ENCODE data around the gene CCDC187.

CCDC187 gene

DNA sequence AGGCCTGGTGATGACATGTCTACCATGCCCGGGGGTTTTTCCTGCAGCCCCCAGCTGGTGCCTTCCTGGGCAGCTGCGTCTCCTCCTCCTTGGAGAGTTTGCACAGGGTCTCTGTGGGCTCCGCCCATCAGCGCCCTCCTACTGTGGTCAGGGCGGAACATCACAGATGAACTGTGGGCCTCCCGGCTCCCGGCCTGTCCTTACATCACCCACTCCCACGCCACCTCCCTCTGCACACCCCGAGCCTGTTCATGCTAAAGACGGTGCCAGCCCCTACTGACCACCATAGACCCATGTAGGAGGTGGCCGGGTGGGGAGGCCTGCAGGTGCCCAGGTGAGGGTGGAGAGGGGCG is 36.0 kb upstream of the CCDC187 start:
- in situ Hi-C loops (cut with HindIII; ENCODE audit: low sequenced_read_pairs): no loop called here

DNA sequence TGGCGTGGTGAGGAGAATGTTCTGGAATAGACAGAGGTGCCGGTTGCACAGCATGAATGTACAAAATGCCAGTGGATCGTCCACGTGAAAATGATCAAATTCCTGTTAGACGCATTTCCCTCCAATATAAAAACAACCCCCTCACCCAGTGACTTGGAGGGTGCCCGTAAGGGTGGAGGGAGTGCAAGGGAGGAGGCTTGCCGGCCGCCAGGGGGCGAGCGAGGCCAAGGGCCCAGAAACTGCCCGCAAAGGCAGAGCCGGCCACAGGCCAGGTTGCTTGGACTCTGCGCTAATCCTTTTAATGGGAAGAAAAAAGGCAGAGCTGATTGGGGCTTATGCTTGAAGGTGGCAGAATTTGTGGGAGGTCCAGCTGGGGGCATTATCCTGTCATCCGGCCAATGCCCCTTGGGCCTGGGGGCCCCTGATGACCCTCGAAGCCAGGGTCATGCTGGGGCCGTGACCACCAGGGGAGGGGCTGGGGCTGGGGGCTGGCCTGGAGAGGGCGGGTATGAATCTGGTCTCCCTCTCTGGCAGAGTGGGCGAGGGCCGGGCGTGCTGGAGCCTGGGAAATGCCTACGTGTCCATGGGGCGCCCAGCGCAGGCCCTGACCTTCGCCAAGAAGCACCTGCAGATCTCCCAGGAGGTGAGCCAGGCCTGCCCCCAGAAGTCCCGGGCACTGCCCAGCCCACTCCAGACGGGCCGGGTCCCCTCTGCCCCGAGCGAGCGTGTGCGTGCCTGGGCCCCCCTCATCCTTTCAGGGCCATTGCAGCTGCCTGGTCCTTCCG is 35.5 kb upstream of the CCDC187 start:
- in situ Hi-C loops (cut with HindIII; ENCODE audit: low sequenced_read_pairs): no loop called here

DNA sequence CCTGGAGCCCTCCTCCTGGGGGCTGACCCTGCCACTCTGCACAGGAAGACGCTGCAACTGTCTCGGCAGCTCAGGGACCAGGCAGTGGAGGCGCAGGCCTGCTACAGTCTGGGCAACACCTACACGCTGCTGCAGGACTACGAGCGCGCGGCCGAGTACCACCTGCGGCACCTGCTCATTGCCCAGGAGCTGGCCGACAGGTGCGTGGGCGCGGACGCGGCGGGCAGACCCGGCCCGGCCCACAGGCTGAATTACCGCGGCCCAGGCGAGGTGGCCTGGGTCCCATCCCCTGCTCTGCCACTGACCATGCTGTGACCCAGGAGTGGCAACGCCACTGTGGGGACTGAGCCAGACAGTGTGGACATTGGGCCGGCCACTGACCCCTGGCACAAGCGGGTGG is 34.6 kb upstream of the CCDC187 start:
- in situ Hi-C loops (cut with HindIII; ENCODE audit: low sequenced_read_pairs): no loop called here

DNA sequence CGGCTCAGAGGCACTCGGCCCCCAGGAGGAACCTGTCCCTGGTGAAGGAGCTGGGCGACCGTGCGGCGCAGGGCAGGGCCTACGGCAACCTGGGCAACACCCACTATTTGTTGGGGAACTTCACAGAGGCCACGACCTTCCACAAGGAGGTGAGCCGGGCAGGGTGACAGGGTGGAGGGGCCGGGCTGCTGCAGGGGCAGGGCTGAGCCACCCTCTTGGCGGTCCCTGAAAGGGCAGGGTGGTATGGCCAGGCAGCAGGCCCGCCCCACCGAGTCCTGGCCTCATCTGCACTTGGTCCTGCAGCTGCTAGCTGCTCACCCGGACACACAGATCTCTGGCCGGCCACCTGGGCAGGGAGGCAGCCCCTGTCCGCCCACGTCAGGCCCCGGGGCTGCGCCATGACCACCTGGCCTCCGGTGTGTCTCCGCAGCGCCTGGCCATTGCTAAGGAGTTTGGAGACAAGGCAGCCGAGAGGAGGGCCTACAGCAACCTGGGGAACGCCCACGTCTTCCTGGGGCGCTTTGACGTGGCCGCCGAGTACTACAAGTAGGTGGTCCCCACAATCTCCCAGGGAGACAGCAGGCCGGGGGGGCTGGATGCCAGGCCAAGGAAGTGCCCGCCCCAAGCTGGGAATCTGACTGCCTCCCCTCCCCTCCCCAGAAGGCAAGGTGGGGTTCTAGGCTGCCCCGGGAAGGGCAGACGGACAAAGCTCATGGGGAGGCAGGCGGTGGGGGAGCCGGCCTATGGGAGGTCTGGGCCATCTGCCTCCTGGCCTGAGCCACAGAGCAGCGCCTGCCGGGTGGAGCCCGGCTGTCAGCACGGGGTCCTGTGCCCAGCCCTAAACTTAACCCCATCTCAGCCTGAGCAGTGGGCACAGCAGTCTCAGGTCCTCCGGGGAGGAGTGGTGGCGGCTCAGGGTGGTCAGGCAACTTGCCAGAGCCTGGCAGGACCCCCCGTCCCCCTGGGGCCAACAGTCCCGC is 33.8 kb upstream of the CCDC187 start:
- in situ Hi-C loops (cut with HindIII; ENCODE audit: low sequenced_read_pairs): no loop called here

DNA sequence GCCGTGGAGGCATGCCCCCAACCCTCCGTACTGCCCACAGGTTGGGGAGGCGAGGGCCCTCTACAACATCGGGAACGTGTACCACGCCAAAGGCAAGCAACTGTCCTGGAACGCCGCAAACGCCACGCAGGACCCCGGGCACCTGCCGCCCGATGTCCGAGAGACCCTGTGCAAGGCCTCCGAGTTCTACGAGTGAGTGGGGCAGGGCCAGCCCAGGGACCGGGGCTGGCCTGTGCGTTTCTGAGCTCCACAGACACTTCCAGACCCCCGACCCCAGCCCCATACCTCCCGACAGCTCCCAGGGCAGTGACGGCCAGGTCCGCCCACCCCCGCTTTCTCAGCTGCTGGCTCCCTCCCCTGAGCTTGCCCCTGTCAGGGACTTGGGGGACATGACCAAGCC is 33.0 kb upstream of the CCDC187 start:
- in situ Hi-C loops (cut with HindIII; ENCODE audit: low sequenced_read_pairs): no loop called here

DNA sequence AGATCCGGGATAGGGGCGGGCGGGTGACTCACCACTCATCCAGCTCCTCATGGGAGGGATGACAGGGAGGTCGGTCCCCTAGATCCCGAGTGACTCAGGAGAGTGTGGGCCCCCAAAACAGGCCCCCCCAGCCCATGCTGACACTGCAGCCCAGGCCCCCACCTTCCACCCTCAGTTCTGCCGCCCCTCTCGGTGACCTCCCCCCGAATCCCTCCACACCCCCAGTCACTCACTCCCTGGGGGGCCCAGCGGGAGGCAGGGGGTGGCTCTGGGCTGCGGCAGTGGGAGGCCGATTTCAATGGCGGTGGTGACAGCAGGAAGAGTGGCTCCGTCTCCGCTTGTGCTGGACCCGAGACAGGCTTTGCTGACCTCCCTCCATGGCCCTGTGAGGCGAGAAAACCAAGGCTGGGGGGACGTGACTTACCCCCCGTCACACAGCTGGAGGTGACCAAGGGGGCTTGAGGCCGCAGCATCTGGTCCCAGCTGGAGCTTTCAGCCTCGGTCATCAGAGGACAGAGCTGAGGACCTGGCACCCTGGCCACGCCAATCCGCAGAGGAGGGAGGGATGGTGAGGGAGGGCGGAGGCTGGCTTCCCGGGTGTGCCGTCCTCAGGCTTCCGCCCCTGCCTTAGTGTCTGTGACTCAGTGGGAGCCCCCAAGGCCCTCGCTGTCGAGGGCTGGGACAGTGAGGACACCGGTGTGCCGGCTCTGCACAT is 32.4 kb upstream of the CCDC187 start:
- in situ Hi-C loops (cut with HindIII; ENCODE audit: low sequenced_read_pairs): no loop called here

DNA sequence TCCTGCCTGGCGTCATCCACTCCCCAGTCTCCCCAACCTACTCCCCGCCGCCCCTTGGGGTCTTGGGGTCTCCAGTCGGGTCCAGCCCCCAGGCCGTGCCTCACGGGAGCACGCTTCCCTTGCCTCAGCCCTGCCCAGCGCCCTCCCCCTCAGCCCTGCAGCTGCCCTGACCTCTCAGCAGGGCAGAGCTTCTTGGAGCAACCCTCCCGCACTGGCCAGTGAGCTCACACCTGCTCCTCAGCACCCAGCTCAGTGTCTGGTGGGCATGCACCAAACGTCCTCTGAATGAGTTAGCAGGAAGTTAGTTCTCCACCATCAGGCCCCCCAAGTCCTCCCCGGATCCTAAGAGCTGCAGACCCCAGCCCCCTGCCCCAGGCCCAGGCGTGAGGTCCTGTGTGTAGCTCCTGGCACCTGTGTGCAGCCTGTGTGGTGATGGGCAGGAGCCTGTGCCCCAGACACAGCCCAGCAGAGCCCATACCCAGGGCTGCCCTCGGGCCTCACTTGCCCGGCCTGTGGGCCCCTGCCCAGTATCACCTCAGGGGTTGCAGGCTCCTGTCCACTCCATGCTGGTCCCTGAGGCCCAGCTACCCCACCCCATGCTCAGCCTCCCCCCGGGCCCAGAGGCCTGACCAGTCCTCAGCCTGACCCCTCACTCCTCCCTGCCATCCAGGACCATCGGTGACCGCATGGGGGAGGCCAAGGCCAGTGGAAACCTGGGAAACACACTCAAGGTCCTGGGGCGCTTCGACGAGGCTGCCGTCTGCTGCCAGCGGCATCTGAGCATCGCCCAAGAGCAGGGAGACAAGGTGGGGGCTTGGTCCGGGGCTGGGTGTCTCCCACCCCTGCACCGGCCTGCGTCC is 31.6 kb upstream of the CCDC187 start:
- in situ Hi-C loops (cut with HindIII; ENCODE audit: low sequenced_read_pairs): no loop called here

DNA sequence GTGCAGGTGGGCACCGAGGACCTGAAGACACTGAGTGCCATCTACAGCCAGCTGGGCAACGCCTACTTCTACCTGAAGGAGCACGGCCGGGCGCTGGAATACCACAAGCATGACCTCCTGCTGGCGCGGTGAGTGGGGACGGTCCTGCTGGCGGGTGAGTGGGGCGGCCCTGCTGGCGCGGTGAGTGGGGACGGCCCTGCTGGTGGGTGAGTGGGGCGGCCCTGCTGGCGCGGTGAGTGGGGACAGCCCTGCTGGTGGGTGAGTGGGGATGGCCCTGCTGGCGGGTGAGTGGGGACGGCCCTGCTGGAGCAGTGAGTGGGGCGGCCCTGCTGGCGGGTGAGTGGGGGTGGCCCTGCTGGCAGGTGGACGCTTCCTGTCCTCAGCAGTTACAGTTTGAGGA is 30.6 kb upstream of the CCDC187 start:
- in situ Hi-C loops (cut with HindIII; ENCODE audit: low sequenced_read_pairs): no loop called here

DNA sequence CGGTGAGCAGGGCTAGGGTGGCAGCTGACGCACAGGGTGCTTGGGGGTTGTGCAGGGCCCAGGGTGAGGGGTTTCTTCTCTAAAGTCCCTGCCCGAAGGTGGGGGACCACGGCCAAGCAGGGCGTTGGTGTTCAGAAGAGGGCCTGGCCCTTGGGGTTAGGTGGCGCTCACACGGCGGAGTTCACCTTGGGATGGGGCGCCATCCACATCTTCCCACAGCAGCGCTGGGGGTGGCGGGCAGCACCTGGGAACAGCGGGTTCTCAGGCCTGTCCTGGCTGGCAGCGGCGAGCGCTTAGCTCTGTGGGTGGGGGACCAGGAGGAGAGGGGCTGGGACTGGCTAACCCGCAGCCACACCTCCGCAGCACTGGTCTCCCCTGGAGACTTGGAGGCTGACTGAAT is 29.6 kb upstream of the CCDC187 start:
- in situ Hi-C loops (cut with HindIII; ENCODE audit: low sequenced_read_pairs): no loop called here

DNA sequence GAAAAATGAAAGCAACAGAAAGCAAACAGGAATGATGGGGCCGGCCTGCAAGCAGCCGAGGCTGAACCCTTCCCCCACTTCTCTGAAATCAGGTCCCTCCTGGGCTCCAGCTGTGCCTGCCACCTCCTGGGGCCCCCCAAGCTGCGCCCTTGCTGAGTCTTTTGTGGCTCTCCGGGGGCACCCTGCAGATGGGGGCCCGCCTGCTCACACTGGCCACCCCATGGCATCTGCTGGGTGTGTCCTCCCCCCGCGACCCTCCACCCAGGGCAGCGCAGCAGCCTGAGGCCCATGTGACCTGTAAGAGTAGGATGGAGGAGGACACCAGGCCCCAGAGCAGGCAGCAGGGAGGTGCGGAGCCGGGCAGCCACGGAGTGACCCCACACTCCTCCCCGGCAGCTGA is 29.2 kb upstream of the CCDC187 start:
- in situ Hi-C loops (cut with HindIII; ENCODE audit: low sequenced_read_pairs): no loop called here

DNA sequence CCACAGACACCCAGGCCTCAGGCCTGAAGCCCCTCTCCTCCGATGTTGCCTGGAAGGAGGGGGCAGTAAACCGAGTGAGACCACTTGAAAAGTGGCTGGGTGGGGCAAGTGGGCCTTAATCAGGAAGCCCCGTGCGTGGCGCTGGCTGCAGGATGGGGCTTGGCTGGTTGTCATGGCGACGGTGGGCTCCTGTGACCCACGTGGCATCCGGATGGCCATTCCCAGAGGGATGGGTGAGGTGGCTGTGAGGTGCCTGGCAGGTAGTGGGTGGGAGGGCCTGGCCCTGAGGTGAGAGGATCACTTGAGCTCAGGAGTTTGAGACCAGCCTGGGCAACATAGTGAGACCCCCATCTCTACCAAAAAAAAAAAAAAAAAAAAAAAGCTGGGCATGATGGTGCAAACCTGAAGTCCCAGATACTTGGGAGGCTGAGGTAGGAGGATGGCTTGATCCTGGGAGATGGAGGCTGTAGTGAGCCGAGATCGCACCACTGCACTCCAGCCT is 28.6 kb upstream of the CCDC187 start:
- in situ Hi-C loops (cut with HindIII; ENCODE audit: low sequenced_read_pairs): no loop called here

DNA sequence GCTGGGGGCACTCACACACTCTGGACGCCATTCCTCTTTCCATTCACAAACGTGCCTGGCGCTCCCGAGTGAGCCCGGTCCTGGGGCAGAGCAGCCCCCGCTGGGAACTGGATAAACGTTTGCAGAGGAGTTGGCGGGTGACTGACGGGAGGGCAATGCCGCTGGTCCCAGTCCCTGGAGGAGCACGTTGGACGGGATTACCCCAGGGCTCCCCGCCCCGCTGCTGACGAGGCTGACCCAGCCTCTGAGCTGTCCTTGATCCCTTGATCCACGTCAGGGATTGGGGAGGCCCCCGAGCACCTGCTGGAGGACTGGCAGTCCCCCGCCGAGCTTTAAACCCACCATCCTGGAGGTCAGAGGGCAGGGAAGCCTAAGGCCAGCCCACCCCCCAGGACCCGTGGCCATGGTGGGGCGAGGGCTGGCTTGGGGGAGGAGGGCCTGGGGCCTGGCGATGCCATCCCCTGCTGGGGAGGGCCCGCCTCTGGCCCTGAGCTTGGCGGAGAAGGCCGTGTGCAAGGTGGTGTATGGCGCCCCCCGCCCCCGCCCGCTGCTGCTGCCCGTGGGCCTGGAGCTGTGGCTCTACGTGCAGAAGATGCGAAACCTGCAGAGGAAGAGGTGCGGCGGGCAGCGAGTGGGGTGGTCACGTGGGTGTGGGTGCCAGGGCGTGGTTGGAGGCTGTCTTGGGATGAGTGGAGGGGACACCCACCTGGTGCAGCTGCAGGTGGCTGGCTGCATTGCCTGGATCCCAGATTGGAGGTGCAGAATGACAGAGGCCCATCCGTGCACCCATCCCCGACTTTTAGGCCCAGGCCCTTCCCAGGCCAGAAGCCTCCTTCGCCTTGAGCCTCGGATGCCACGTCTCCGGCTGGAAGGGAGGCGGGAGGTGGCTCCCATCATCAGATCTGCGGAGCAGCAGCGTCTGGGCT is 27.9 kb upstream of the CCDC187 start:
- in situ Hi-C loops (cut with HindIII; ENCODE audit: low sequenced_read_pairs): no loop called here

DNA sequence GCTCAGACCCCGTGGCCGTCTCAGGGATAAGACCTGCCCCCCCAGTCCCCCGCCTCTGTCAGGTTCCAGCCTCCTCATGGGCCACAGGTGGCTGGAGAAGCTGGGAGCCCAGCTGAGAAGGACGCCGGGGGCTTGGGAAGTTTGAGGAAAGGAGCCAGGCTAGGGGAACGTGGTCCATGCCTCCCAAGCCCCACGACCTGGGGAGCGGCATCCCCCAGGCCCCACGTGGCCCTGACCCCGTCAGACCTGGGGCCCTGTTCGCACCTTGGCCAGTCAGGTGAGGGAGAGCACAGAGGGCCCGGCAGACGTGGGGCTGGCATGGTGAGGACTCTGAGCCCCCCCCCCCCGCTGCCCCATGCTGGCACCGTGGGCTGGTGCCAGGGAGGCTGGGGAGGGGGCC is 27.1 kb upstream of the CCDC187 start:
- in situ Hi-C loops (cut with HindIII; ENCODE audit: low sequenced_read_pairs): no loop called here

DNA sequence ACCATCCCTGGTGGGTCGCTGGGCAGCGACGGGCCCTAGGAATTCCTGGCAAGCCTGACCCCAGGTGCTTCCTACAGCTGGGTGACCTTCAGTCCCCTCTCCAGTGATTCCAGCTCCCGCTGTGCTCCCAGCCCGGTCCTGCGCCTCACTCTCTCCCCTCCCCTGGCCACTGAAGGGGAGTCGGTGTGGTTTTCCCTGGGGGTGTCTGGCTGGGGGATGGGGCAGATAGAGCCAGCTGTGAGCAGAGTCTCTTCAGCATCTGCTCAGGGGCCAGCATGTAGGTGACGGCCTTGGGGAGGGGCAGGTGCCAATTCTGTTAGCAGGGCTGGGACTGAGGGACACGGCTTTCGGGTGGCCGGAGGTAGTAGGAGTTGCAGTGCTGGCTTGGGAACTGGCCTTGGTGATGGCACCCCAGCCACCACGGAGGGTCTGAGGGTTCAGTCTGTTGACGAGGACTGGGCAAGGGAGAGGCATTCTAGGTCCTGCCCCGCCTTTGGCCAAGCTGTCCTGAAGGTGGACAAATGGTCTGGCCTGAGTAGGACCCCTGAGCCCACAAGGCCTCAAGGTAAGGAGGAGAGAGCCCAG is 26.6 kb upstream of the CCDC187 start:
- in situ Hi-C loops (cut with HindIII; ENCODE audit: low sequenced_read_pairs): no loop called here

DNA sequence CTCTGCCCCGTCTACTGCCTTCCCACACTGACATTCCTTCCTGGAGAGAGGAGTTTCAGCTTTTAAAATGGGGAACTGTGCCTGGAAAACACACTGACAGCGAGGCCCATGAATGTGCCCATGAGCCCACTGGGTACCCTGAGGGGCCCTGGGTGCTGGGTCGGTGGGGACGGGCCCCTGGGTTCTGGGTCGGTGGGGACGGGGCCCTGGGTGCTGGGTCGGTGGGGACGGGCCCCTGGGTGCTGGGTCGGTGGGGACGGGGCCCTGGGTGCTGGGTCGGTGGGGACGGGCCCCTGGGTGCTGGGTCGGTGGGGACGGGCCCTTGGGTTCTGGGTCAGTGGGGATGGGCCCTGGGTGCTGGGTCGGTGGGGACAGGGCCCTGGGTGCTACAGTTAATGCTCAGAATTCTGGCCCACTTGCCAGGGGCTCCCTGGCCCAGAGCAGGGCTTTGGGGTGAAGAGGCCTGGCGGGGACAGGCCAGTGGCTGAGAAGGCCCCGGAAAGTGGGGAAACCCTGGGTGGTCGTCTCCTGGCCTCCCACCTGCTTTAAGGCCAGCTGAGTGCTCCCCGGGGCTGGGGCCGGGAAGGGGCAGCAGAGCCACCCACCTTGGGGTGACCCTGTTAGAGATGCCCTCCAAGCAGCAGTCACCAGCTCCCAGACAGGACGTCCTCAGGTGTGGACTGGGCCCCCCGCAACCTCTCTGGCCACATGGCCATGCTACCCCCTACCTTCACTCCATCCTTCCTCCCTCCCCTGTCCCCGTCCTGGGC is 25.9 kb upstream of the CCDC187 start:
- in situ Hi-C loops (cut with HindIII; ENCODE audit: low sequenced_read_pairs): no loop called here

DNA sequence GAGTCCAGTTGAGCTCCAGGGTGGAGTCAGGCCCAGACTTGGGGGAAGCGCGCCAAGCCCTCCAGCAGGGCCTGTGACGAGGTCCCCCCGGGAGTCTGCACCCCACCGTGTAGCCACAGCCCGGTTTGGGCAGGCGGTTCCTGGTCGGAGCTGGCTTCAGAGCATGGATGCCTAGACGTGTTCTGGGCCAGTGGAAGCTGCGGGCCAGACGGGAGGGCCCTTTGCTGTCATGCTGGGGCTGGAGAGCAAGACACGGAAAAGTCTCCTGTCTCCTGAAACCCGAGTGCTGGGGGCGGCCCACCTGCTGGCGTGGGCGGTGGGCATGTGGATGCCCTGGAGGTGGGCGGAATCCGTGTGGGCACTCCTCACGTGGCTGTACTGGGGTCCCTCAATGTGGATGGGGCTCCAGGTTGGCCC is 25.3 kb upstream of the CCDC187 start:
- in situ Hi-C loops (cut with HindIII; ENCODE audit: low sequenced_read_pairs): no loop called here

DNA sequence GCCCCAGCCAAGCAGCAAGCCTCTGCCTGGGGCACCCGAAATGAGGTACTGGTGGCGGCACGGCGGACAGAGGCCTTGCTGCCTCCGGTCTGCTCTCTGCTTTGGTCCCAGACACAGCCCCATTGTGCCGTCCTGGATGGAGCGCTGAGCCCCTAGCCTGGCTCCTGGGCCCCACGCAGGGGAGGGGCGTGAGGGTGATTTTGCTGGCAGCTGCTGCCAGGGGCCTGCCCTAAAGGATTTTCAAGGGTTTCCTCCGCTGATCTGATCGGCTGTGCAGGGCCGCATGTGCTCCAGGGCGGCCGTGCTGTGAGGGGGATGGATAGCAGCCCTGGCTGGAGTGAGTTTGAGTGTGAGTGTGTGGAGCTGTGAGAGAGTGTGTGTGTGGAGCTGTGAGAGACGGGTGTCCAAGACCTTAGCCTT is 24.7 kb upstream of the CCDC187 start:
- in situ Hi-C loops (cut with HindIII; ENCODE audit: low sequenced_read_pairs): no loop called here

DNA sequence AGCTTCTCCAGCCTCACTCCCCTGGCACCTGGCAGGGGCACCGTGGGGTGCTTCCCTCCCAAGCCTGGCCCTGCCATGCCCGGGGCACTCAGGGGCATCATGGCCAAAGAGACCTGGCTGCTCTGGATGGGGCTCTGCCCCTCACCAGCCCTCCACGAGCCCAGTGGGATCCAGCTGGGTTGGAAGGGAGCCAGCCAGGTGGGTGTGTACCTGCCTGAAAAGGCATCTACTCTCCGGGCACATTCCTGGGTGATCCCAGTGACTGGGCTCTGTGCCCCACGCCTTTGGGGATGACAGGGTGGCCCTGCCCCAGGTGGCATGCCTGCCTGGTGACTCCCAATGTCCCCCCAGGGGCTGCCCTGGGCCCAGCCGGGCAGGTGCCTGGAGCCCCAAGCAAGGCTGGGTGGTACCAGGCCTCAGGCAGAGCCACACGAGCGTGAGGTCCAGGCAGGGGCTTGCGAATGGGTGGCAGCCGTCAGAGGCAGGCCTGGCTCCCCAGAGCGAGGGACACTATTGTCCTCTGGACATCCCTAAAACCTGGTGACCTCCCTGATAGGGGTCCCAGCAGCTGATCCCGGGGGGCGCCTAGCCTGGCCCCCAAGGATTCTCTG is 24.2 kb upstream of the CCDC187 start:
- in situ Hi-C loops (cut with HindIII; ENCODE audit: low sequenced_read_pairs): no loop called here

All from DLD1 (cell line).